Mucosa of rectum (tissue), 2 donors: ENCODE data around the gene CACNA2D2.

Source experiments
- H3K27ac ChIP-seq, 2 donors: one replicate each; pipeline ENCODE4 v1.7.0; 2013; ENCODE audit warnings: inconsistent platforms in 2 of 2, low read depth in 2 of 2, low read length in 2 of 2
- H3K27me3 ChIP-seq, 2 donors: one replicate each; pipeline ENCODE4 v1.7.0; 2013; ENCODE audit warnings: low read length in 2 of 2; ENCODE audit not compliant: control insufficient read depth in 2 of 2, insufficient read depth in 2 of 2
- H3K36me3 ChIP-seq, 2 donors: one replicate each; pipeline ENCODE4 v1.7.0; 2013; ENCODE audit warnings: low read length in 2 of 2; ENCODE audit not compliant: control insufficient read depth in 2 of 2, insufficient read depth in 2 of 2
- H3K4me1 ChIP-seq, 2 donors: one replicate each; pipeline ENCODE4 v1.7.0; 2013; ENCODE audit warnings: low read length in 2 of 2, mild to moderate bottlenecking in 1 of 2; ENCODE audit not compliant: control insufficient read depth in 2 of 2, insufficient read depth in 2 of 2
- H3K4me3 ChIP-seq, 2 donors: one replicate each; pipeline ENCODE4 v1.7.0; 2013; ENCODE audit warnings: low read length in 2 of 2
- H3K9ac ChIP-seq, 2 donors: one replicate each; pipeline ENCODE4 v1.7.0; 2013; ENCODE audit warnings: low read length in 2 of 2, low read depth in 1 of 2, mild to moderate bottlenecking in 1 of 2
- H3K9me3 ChIP-seq, 2 donors: one replicate each; pipeline ENCODE4 v1.7.0; 2013; ENCODE audit warnings: low read length in 2 of 2; ENCODE audit not compliant: control insufficient read depth in 2 of 2
- donor health status: healthy.
- donor health status: Normal muscosa, but diverticular disease.

CACNA2D2 gene

GRCh38 chr3:50539356-50540286 lies 36.2 kb upstream of the CACNA2D2 start:
- H3K4me1 ChIP-seq = no peaks in the 10 kb centered on the region
- H3K9me3 ChIP-seq = no peaks in the 10 kb centered on the region
- no peaks in the 10 kb centered on the region for H3K27me3 ChIP-seq
- H3K36me3 ChIP-seq = no peaks in the 10 kb centered on the region
- H3K4me3 ChIP-seq = no peak overlapping the region
- H3K9ac ChIP-seq = no peak overlapping the region
- H3K27ac ChIP-seq = no peak overlapping the region

DNA sequence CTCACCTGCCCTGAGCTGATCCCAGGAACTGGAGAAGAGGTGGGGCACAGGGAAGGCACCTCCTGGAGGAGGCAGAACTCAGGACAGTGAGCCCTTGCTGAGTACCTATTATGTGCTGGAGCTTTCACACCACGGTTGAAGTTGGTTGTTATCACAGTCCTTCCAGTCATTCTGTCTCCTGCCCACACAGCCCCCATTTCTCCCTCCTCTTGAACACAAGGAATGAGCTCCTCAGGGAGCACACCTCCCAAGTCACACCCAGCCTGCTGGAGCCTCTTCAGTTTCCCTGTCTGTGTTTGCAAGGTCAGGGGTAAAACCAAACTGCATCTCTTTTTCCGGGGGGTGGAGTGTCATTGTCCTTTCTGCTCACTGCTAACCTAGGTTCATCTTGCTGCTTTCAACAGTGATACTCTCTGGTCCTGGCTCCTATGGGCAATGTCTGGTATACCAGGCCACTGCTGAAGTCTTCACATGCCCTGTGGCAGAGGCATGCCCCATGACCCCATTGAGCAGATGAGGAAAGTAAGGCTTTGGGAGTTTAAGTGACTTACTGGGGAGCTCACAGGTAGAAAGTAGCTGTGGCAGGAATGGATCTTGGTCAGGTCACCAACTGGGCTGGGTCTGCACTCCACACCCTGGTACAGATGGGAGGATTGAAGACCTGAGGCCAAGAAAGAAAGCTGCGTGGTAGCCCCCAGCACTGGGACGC lies 34.1 kb upstream of the CACNA2D2 start:
- H3K4me1 ChIP-seq = no peaks in the 10 kb centered on the region
- no peaks in the 10 kb centered on the region for H3K9me3 ChIP-seq
- H3K9ac ChIP-seq = no peak overlapping the region
- H3K36me3 ChIP-seq = no peaks in the 10 kb centered on the region
- no peak overlapping the region for H3K27ac ChIP-seq
- no peak overlapping the region for H3K4me3 ChIP-seq
- H3K27me3 ChIP-seq = no peaks in the 10 kb centered on the region

DNA sequence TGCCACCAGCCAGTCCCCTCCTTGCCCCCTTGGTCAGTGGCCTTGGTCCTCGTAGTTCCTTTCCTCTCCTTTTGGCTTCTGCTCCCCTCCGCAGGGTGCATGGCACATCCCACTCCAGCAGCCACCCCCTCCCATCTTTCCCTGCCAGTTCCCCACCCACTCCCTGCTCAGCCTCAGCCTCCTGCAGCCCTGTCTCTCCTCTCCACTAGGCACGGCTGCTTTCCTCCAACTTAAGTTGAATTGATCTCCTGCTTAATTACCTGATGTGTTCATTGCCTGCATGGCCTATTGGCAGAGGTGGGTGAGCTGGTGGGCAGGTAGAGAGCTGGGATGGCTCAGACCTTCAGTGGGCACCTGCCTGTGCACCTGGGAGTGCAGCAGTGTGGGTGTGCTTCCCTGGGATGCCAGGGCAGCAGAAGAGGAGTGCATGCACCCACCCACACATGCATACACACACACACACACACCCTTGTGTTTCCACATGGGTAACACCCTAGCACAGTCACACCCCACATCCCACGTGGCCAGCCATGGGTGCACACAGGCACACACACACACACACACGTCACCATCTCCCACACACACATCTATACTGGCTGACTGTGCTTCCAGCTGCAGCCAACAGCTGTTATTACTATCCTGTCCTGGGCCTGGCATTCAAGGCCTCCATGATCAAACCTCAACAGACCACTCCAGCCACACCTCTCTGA lies 33.2 kb upstream of the CACNA2D2 start:
- H3K36me3 ChIP-seq = no peaks in the 10 kb centered on the region
- no peaks in the 10 kb centered on the region for H3K9me3 ChIP-seq
- no peaks in the 10 kb centered on the region for H3K4me1 ChIP-seq
- H3K4me3 ChIP-seq = no peak overlapping the region
- no peaks in the 10 kb centered on the region for H3K27me3 ChIP-seq
- no peak overlapping the region for H3K27ac ChIP-seq
- no peak overlapping the region for H3K9ac ChIP-seq

- H3K4me1 ChIP-seq = no peaks in the 10 kb centered on the region
- H3K9me3 ChIP-seq = no peaks in the 10 kb centered on the region
- H3K4me3 ChIP-seq = no peak overlapping the region
- H3K27ac ChIP-seq = no peak overlapping the region
- H3K27me3 ChIP-seq = peaks cover 4 to 10% of the 10 kb centered on the region in 2 donors
- H3K36me3 ChIP-seq = no peaks in the 10 kb centered on the region
- no peak overlapping the region for H3K9ac ChIP-seq
Observed at GRCh38 chr3:50534681-50535330, 31.4 kb upstream of the CACNA2D2 start.

GRCh38 chr3:50533807-50534461 lies 30.5 kb upstream of the CACNA2D2 start:
- H3K9me3 ChIP-seq = no peaks in the 10 kb centered on the region
- H3K4me3 ChIP-seq = no peak overlapping the region
- no peaks in the 10 kb centered on the region for H3K36me3 ChIP-seq
- no peak overlapping the region for H3K9ac ChIP-seq
- no peak overlapping the region for H3K27ac ChIP-seq
- H3K4me1 ChIP-seq = no peaks in the 10 kb centered on the region
- peaks cover 9 to 12% of the 10 kb centered on the region in 2 donors for H3K27me3 ChIP-seq

GRCh38 chr3:50533316-50533715 lies 29.9 kb upstream of the CACNA2D2 start:
- Histone ChIP-seq H3K36me3 (no peaks in the 10 kb centered on the region), H3K4me3 (no peak overlapping the region), H3K9ac (no peak overlapping the region), H3K9me3 (no peaks in the 10 kb centered on the region), H3K27ac (no peak overlapping the region), H3K27me3 (peaks cover 9 to 12% of the 10 kb centered on the region in 2 donors), H3K4me1 (no peaks in the 10 kb centered on the region)

DNA sequence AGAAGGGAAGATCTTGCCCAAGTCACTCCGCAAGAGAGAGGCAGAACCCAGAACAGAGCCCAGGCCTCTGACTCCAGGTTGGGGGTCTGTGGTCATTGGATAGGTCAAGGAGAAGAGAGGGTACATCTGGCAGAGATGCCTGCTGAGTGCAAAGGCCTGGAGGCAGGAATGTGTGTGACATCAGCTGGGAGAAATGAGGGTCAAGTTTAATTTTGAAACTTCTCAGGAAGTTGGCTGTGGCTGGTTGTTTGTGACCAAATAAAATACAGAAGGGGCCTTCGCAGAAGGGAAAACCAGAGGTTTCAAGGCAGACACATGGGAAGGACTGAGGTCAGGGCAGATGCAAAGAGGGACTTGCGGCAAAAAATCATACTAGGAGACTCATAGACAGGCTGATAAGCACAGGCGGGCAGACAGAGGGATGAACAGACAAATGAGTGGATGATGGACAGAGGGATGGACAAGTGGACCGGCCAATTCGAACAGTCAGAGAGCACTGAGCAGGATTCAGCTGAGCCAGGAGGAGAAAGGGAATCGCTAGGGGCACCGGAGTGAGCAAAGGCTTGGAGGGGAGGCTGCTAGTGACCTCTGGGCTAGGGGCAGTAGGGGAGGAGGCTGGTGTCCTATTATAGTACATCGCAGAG lies 28.8 kb upstream of the CACNA2D2 start:
- H3K4me1 ChIP-seq = no peaks in the 10 kb centered on the region
- H3K27ac ChIP-seq = no peak overlapping the region
- no peaks in the 10 kb centered on the region for H3K36me3 ChIP-seq

DNA sequence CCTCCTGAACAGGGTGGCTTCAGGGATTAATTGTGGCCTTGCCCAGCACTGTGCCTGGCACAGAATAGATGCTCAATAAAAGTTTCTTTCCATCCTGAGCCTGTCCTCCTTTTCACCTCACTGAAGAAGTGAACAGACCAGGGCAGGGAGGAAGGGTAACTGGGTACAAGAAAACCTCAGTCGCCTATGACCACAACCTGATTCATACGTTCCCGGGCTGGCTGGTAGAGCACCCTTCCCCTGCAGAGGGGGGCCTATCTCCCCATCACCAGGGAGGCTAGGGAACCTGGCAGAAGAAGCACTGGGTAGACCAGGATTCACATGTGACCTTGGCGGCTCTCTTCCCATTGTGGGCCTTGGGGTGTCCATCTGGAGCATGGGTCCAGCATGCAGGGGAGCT lies 27.8 kb upstream of the CACNA2D2 start:
- Histone ChIP-seq H3K9ac (no peak overlapping the region), H3K27me3 (peaks cover 9 to 12% of the 10 kb centered on the region in 2 donors), H3K4me3 (no peak overlapping the region), H3K36me3 (no peaks in the 10 kb centered on the region), H3K4me1 (no peaks in the 10 kb centered on the region), H3K27ac (no peak overlapping the region), H3K9me3 (no peaks in the 10 kb centered on the region)

More for the DNA sequence above, 28.8 kb upstream of the CACNA2D2 start:
- no peak overlapping the region for H3K4me3 ChIP-seq
- no peak overlapping the region for H3K9ac ChIP-seq
- peaks cover 9 to 12% of the 10 kb centered on the region in 2 donors for H3K27me3 ChIP-seq
- no peaks in the 10 kb centered on the region for H3K9me3 ChIP-seq
